ENCODE data around the gene PLPP2. TPM values are rescaled to one million over a fixed set of nuclear protein-coding genes. Genes with fewer than 3 reads are reported as not detected.

The PLPP2 gene
- total and polyA plus RNA-seq, 2 of the 4 experiments (the other 2 are of a cell fraction), result 2.3 to 4.2 TPM

DNA sequence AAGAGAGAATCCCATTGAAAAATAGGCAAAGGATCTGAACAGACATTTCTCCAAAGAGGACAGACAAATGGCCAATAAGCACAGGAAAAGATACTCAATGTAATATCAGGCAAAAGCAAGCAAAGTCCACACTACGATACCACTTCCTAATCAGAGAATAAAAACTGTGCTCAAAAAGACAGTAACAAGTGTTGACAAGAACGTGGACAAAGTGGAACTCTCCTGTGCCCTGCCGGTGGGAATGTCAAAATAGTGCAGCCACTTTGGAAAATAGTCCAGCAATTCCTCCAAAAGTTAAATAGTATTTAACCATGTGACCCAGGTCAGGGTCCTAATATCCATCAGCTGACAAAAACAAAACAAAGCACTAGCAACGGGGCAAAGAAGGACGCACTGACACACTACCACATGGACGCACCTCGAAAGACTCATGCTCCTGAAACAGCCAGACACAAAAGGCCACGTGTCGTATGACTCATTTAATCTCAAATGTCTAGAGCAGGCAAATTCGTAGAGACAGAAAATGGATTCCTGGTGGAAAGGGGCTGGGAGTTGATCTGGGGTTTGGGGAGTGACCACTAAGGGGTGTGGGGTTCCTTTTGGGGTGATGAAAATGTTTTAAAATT lies 48.2 kb upstream of the PLPP2 start:
- Histone ChIP-seq H2AK9ac (replicated peaks; ENCODE audit: low read depth, low read length, poor library complexity) (no peak overlapping the region), H3K4me2 (ENCODE audit: low read depth, low read length) (no peak overlapping the region), H2AFZ (replicated peaks; ENCODE audit: low read length, poor library complexity) (no peak overlapping the region), H4K91ac (ENCODE audit: insufficient read depth, low read depth, low read length) (no peak overlapping the region), H3K4me1 (ENCODE audit: control insufficient read depth, insufficient read depth, low read length) (peaks cover 25% of the 10 kb centered on the region), H3K4ac (ENCODE audit: low read depth, low read length) (no peak overlapping the region), H4K20me1 (ENCODE audit: insufficient read depth, low read length) (peaks cover 84% of the 10 kb centered on the region), H3K9me1 (ENCODE audit: insufficient read depth, low read length) (peaks cover 36% of the 10 kb centered on the region), H3K4me3 (ENCODE audit: insufficient read depth, low read depth, low read length) (no peak overlapping the region), H4K5ac (ENCODE audit: low read depth, low read length) (no peak overlapping the region), H3K9me3 (ENCODE audit: control insufficient read depth, insufficient read depth, low read length) (no peaks in the 10 kb centered on the region; the same call in 1 of the 2 replicates), H3K79me1 (ENCODE audit: low read depth in 1 of 2, low read length in 2 of 2) (peaks cover 23 to 81% of the 10 kb centered on the region in 2 experiments), H3K9ac (ENCODE audit: low read depth, low read length) (no peak overlapping the region), H3K27ac (ENCODE audit: insufficient read depth, low read length) (no peak overlapping the region), H2BK120ac (ENCODE audit: low read depth, low read length) (no peak overlapping the region), H4K8ac (ENCODE audit: low read depth in 2 of 2, low read length in 2 of 2) (no peak overlapping the region), H3K36me3 (ENCODE audit: control insufficient read depth, insufficient read depth, low read length) (peaks cover 20% of the 10 kb centered on the region), H2BK5ac (ENCODE audit: low read depth, low read length, poor library complexity, severe bottlenecking) (no peak overlapping the region), H3K23ac (ENCODE audit: low read depth, low read length) (no peak overlapping the region), H3K27me3 (ENCODE audit: control insufficient read depth, insufficient read depth, low read length) (no peaks in the 10 kb centered on the region), H2BK15ac (ENCODE audit: low read depth, low read length) (no peak overlapping the region), H3K18ac (ENCODE audit: low read depth, low read length) (no peak overlapping the region), H2AK5ac (ENCODE audit: low read depth, low read length) (no peak overlapping the region), H2BK20ac (ENCODE audit: low read depth, low read length) (no peak overlapping the region), H3K14ac (replicated peaks; ENCODE audit: low read depth, low read length) (no peak overlapping the region), H3K56ac (ENCODE audit: extremely low read depth, insufficient read depth, low read length) (no peak overlapping the region)
- ATAC-seq (ENCODE audit: low read depth) (no peak), DNase-seq (peak; percentile 22)
- BruUV-seq (replicated peaks), result no TSS peak
- 100% methylated on average over 1 of the region's 10 CpGs; no CpG with 5 or more reads in 1 of the 2 experiments for WGBS, 2 experiments (ENCODE audit: extremely low coverage in 2 of 2, insufficient read length in 1 of 2)
- ChIA-PET POLR2A (ENCODE audit: unreplicated experiment) (no interaction called here), CTCF (no interaction called here)
- 0 out of 2 replicates have a peak, but pooled peaks have one; percentile 38 for TF ChIP-seq MXI1 (IDR thresholded peaks at IDR 0.05; ENCODE audit: borderline replicate concordance, low read depth, low read length)
- no peak for TF ChIP-seq CEBPB (IDR thresholded peaks at IDR 0.05; ENCODE audit: low read depth, low read length)
- in situ Hi-C loops (cut with MboI; ENCODE audit: low sequenced_read_pairs) (no loop called here), dilution Hi-C loops (cut with HindIII; ENCODE audit: low sequenced_read_pairs, unreplicated experiment) (no loop called here), intact Hi-C loops (cut with micrococcal nuclease) (no loop called here)

Measured in IMR-90 (cell line).